Smooth muscle cell (in vitro differentiated cells): ENCODE results near the gene F5. TPM values are rescaled to one million over a fixed set of nuclear protein-coding genes. Genes with fewer than 3 reads are reported as not detected.

ENCODE experiments used
- DNase-seq: peaks from one replicate; lab custom pipeline; 2025; ENCODE audit not compliant: unreplicated experiment; lab: John Stamatoyannopoulos, UW
- H2AFZ ChIP-seq: fragments of 200-600 bp; sonication (generic); 2 replicates; pipeline ENCODE4 v1.6.0; 2016; ENCODE audit warnings: antibody characterized with exemption, low read depth, mild to moderate bottlenecking
- H3F3A ChIP-seq: fragments of 200-600 bp; sonication (generic); 2 replicates; pipeline ENCODE4 v1.6.0; 2017; ENCODE audit warnings: antibody characterized with exemption, low read depth
- H3K27ac ChIP-seq: fragments of 200-600 bp; sonication (generic); 2 replicates; pipeline ENCODE4 v1.5.1; 2016; ENCODE audit warnings: low read depth, mild to moderate bottlenecking
- H3K27me3 ChIP-seq: fragments of 200-600 bp; sonication (generic); 2 replicates; pipeline ENCODE4 v1.6.1; 2016; ENCODE audit warnings: low read depth, mild to moderate bottlenecking
- H3K36me3 ChIP-seq: fragments of 200-600 bp; sonication (generic); 2 replicates; pipeline ENCODE4 v1.5.1; 2016; ENCODE audit warnings: low read depth
- H3K4me1 ChIP-seq: fragments of 200-600 bp; sonication (generic); 2 replicates; pipeline ENCODE4 v1.5.1; 2016; ENCODE audit warnings: low read depth
- H3K4me2 ChIP-seq: fragments of 200-600 bp; sonication (generic); 2 replicates; pipeline ENCODE4 v1.6.0; 2016; ENCODE audit warnings: mild to moderate bottlenecking
- H3K4me3 ChIP-seq: fragments of 200-600 bp; sonication (generic); 2 replicates; pipeline ENCODE4 v1.5.1; 2016; ENCODE audit warnings: mild to moderate bottlenecking
- H3K79me2 ChIP-seq: fragments of 200-600 bp; sonication (generic); 2 replicates; pipeline ENCODE4 v1.6.0; 2016; ENCODE audit warnings: low read depth, mild to moderate bottlenecking
- H3K9ac ChIP-seq: fragments of 200-600 bp; sonication (generic); 2 replicates; pipeline ENCODE4 v1.6.0; 2016; ENCODE audit warnings: low read depth
- H3K9me3 ChIP-seq: fragments of 200-600 bp; sonication (generic); replicated peaks from 2 replicates; pipeline ENCODE4 v1.5.1; 2016; ENCODE audit warnings: low read depth
- H4K20me1 ChIP-seq: fragments of 200-600 bp; sonication (generic); 2 replicates; pipeline ENCODE4 v1.6.0; 2016; ENCODE audit warnings: low read depth
- WGBS: methylation state at CpG from one replicate; pipeline ENCODE4 v1.1.7; 2016; ENCODE audit warnings: low lambda C conversion rate; 5-methylcytosine and 5-hydroxymethylcytosine counted together
- polyA plus RNA-seq: library from polyadenylated mRNA; unstranded; fragments of >200 nt; fragmentation: Nextera tagmentation; extraction: Ambion mirVana; gene quantifications from 2 replicates; pipeline ENCODE4 v1.2.1, GENCODE V29; 2016
- total RNA-seq: library from RNA; depleted of rRNA; stranded (reverse); fragments of >200 nt; gene quantifications from 2 replicates; pipeline ENCODE4 v1.2.3, GENCODE V29; 2014
- TF ChIP-seq, protein P1 (sequence below): fragments of 200-600 bp; sonication (generic); IDR thresholded peaks from 2 replicates; pipeline ENCODE4 v1.5.1; 2017; ENCODE audit warnings: borderline replicate concordance, mild to moderate bottlenecking, antibody characterized with exemption; ENCODE audit not compliant: insufficient read depth, poor library complexity, severe bottlenecking

The F5 gene
- total and polyA plus RNA-seq, 2 experiments from 2014 or later = 0.13 to 0.45 TPM

DNA sequence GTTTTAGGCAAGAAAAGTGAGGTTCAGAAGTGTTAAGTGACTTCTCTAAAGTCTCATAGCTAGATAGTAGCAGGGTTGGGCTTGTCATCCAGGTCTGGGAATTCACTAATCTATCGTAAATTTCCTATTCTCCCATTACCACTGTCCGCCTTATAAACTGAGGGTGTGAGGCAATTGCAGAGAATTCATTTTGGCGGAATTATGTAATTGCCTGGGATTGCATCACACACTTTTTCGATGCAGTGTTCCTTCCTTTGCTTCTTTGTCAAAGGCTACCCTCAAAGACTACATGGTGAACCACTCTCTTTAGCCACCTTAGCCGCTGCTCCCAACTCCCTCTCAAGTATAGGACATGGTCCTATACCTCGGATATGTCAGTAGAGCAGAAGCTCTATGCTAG is 24.6 kb upstream of the F5 start:
- no peaks in the 10 kb centered on the region for H3K4me1 ChIP-seq
- H3K27ac ChIP-seq = no peak overlapping the region
- no peak overlapping the region for H2AFZ ChIP-seq
- H3F3A ChIP-seq = no peaks in the 10 kb centered on the region
- H3K9ac ChIP-seq = no peak overlapping the region
- H3K4me3 ChIP-seq = no peak overlapping the region
- no peaks in the 10 kb centered on the region for H3K79me2 ChIP-seq
- no peak for DNase-seq
- no peaks in the 10 kb centered on the region for H3K36me3 ChIP-seq
- 79% methylated on average over 6 of the region's 6 CpGs for WGBS
- H3K4me2 ChIP-seq = no peak overlapping the region
- H3K27me3 ChIP-seq = peaks cover 13% of the 10 kb centered on the region
- H4K20me1 ChIP-seq = no peaks in the 10 kb centered on the region
- H3K9me3 ChIP-seq = no peaks in the 10 kb centered on the region
- TF ChIP-seq, protein P1, sequence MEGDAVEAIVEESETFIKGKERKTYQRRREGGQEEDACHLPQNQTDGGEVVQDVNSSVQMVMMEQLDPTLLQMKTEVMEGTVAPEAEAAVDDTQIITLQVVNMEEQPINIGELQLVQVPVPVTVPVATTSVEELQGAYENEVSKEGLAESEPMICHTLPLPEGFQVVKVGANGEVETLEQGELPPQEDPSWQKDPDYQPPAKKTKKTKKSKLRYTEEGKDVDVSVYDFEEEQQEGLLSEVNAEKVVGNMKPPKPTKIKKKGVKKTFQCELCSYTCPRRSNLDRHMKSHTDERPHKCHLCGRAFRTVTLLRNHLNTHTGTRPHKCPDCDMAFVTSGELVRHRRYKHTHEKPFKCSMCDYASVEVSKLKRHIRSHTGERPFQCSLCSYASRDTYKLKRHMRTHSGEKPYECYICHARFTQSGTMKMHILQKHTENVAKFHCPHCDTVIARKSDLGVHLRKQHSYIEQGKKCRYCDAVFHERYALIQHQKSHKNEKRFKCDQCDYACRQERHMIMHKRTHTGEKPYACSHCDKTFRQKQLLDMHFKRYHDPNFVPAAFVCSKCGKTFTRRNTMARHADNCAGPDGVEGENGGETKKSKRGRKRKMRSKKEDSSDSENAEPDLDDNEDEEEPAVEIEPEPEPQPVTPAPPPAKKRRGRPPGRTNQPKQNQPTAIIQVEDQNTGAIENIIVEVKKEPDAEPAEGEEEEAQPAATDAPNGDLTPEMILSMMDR = no peak

GRCh38 chr1:169610108-169610507 is 23.8 kb upstream of the F5 start:
- no peaks in the 10 kb centered on the region for H4K20me1 ChIP-seq
- 46% methylated on average over 1 of the region's 1 CpG for WGBS
- H3K9ac ChIP-seq = no peak overlapping the region
- no peak overlapping the region for H3K27ac ChIP-seq
- H3K4me1 ChIP-seq = no peaks in the 10 kb centered on the region
- H3K36me3 ChIP-seq = no peaks in the 10 kb centered on the region
- H3K4me2 ChIP-seq = no peak overlapping the region
- H3K4me3 ChIP-seq = no peak overlapping the region
- H3K79me2 ChIP-seq = no peaks in the 10 kb centered on the region
- H3K27me3 ChIP-seq = peaks cover 7% of the 10 kb centered on the region
- DNase-seq = no peak
- no peaks in the 10 kb centered on the region for H3K9me3 ChIP-seq
- TF ChIP-seq, protein P1 = no peak
- H2AFZ ChIP-seq = no peak overlapping the region
- H3F3A ChIP-seq = no peaks in the 10 kb centered on the region

DNA sequence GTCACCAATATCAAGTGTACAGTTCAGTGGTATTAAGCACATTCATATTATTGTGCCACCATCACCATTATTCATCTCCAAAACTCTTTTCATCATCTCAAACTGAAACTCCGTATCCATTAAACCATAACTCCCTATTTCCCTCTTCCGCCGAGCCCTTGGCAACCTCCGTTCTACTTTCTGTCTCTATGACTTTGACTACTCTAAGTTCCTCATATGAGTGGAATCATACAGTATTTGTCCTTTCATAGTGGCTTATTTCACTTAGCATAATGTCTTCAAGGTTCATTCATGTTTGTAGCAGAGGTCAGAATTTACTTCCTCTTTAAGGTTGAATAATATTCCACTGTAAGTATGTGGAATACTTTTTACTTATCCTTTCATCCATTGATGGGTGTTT is 21.9 kb upstream of the F5 start:
- no peaks in the 10 kb centered on the region for H4K20me1 ChIP-seq
- DNase-seq = no peak
- no peaks in the 10 kb centered on the region for H3K36me3 ChIP-seq
- H3K27me3 ChIP-seq = no peaks in the 10 kb centered on the region
- H3K27ac ChIP-seq = no peak overlapping the region
- H2AFZ ChIP-seq = no peak overlapping the region
- H3K79me2 ChIP-seq = no peaks in the 10 kb centered on the region
- H3K9me3 ChIP-seq = no peaks in the 10 kb centered on the region
- no peak overlapping the region for H3K9ac ChIP-seq
- no peaks in the 10 kb centered on the region for H3F3A ChIP-seq
- TF ChIP-seq, protein P1 = no peak
- H3K4me3 ChIP-seq = no peak overlapping the region
- no peak overlapping the region for H3K4me2 ChIP-seq
- 96% methylated on average over 4 of the region's 4 CpGs for WGBS
- no peaks in the 10 kb centered on the region for H3K4me1 ChIP-seq

GRCh38 chr1:169604781-169605560 is 18.7 kb upstream of the F5 start:
- Histone ChIP-seq H4K20me1 (no peaks in the 10 kb centered on the region), H3K9me3 (no peaks in the 10 kb centered on the region), H2AFZ (no peak overlapping the region), H3F3A (no peaks in the 10 kb centered on the region), H3K4me3 (no peak overlapping the region), H3K27me3 (no peaks in the 10 kb centered on the region), H3K9ac (no peak overlapping the region), H3K36me3 (no peaks in the 10 kb centered on the region), H3K79me2 (no peaks in the 10 kb centered on the region), H3K27ac (no peak overlapping the region), H3K4me2 (no peak overlapping the region), H3K4me1 (no peaks in the 10 kb centered on the region)
- no peak for DNase-seq
- TF ChIP-seq, protein P1 = no peak
- WGBS = 80% methylated on average over 5 of the region's 5 CpGs
